ENCODE results near the gene RAPGEF2. TPM values are rescaled to one million over a fixed set of nuclear protein-coding genes. Genes with fewer than 3 reads are reported as not detected.

RAPGEF2 gene
- total and polyA plus RNA-seq, 10 of the 15 experiments (the other 5 are each of a cell fraction or from before 2014, with no cell fraction given): 0.31 to 24.0 (median 2.9) TPM

DNA sequence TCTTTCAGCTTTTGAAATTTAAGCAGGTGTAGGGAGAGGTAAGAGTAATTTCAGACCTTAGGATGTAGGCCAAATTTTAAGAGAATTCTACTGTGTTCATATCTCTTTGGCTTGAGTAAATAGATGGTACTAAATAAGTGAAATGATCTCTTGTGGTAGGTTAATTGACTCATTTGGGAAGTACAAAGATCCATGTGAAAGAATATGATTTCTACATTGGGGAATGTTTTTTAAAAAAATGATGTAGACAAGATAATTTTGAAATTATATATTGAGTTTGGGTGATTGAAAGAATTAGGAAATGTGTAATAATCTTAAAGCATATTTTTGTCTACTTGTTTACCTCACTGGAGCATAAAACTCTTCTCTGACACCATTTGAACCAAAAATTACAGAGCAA is 35.6 kb downstream of the RAPGEF2 start (continued):
- TF ChIP-seq, protein P1, sequence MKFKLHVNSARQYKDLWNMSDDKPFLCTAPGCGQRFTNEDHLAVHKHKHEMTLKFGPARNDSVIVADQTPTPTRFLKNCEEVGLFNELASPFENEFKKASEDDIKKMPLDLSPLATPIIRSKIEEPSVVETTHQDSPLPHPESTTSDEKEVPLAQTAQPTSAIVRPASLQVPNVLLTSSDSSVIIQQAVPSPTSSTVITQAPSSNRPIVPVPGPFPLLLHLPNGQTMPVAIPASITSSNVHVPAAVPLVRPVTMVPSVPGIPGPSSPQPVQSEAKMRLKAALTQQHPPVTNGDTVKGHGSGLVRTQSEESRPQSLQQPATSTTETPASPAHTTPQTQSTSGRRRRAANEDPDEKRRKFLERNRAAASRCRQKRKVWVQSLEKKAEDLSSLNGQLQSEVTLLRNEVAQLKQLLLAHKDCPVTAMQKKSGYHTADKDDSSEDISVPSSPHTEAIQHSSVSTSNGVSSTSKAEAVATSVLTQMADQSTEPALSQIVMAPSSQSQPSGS (IDR thresholded peaks at IDR 0.05; ENCODE audit: low read length): no peak
- TF ChIP-seq POLR2AphosphoS2 (IDR thresholded peaks at IDR 0.05; ENCODE audit: low read depth, low read length): no peak

DNA sequence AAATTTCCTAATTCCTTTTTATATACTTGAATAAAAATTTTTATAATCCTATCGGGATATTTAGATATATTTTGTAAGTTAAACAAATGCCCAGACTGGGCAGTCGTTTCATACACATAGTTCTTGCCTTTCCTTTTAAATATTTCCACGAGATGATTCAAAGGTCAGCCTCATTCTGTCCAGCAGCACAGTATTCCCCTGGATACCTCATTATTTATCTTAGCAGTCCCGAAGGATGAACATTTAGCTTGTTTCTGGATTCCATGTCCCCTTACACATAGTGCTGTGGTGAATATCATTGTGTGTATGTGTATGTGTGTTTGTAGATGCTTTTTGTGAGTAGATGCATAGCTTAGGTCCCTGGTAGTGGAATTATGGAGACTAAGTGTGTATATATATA is 38.3 kb downstream of the RAPGEF2 start:
- DNase-seq (ENCODE audit: low read depth, low spot score) (no peak), ATAC-seq (no peak), FAIRE-seq (no peak)
- Histone ChIP-seq H3K27me3 (replicated peaks in 1 of 2; ENCODE audit: control insufficient read depth in 2 of 2, insufficient read depth in 2 of 2, low read length in 1 of 2) (no peaks in the 10 kb centered on the region), H3K4me2 (ENCODE audit: control insufficient read depth, insufficient read depth) (no peak overlapping the region), H3K27ac (ENCODE audit: control insufficient read depth, insufficient read depth) (no peak overlapping the region), H3K9me3 (replicated peaks; ENCODE audit: control insufficient read depth, insufficient read depth, low read length) (no peaks in the 10 kb centered on the region; the same call in 2 of the 3 replicates), H3K36me3 (ENCODE audit: control insufficient read depth in 2 of 2, insufficient read depth in 2 of 2, low read length in 1 of 2) (no peaks in the 10 kb centered on the region), H3K4me3 (no peak overlapping the region), H2AFZ (ENCODE audit: control insufficient read depth, low read depth, low read length) (no peak overlapping the region), H4K20me1 (ENCODE audit: control insufficient read depth, insufficient read depth) (no peaks in the 10 kb centered on the region), H3K9ac (ENCODE audit: control insufficient read depth, insufficient read depth, low read length) (no peak overlapping the region), H3K4me1 (ENCODE audit: control insufficient read depth, insufficient read depth, low read length) (peaks cover 14% of the 10 kb centered on the region; the same call in 1 of the 2 replicates), H3K79me2 (ENCODE audit: control insufficient read depth, insufficient read depth, low read length) (peaks cover 58% of the 10 kb centered on the region)
- ChIA-PET CTCF (interaction anchor here (1.0 kb wide), 1 partner anchor 62 kb away, joined by 3 read pairs; no protein-coding TSS in a partner anchor), POLR2A (no interaction called here), SMC1A (ENCODE audit: uncharacterized antibody, unreplicated experiment) (interaction anchor here (0.9 kb wide), 1 partner anchor 34 kb away, joined by 3 read pairs; no protein-coding TSS in a partner anchor), RAD21 (ENCODE audit: unreplicated experiment) (no interaction called here)
- in situ Hi-C loops (cut with MboI): no loop called here
- intact Hi-C loops (cut with micrococcal nuclease; ENCODE audit: unreplicated experiment): no loop called here
- 96% methylated on average over 4 of the region's 4 CpGs for WGBS (ENCODE audit: insufficient coverage, insufficient replicate concordance, low lambda C conversion rate, missing lambda C conversion rate)
- TF ChIP-seq MTA3 (IDR thresholded peaks at IDR 0.05; ENCODE audit: borderline replicate concordance, low read length) (no peak), JUND (IDR thresholded peaks at IDR 0.05; ENCODE audit: low read depth, low read length) (no peak), RELA (IDR thresholded peaks at IDR 0.05; ENCODE audit: borderline replicate concordance, partially characterized antibody) (no peak), TBL1XR1 (IDR thresholded peaks at IDR 0.05; ENCODE audit: low read depth, low read length) (no peak), RCOR1 (conservative IDR thresholded peaks at IDR 0.05; ENCODE audit: low read depth, low read length) (no peak), SREBF1 (IDR thresholded peaks at IDR 0.05; ENCODE audit: low read length) (no peak), KDM1A (IDR thresholded peaks at IDR 0.05; ENCODE audit: borderline replicate concordance) (no peak), SMARCA5 (IDR thresholded peaks at IDR 0.05) (no peak), FOS (IDR thresholded peaks at IDR 0.05; ENCODE audit: borderline replicate concordance, extremely low read depth, insufficient read length) (no peak)
- TF ChIP-seq, protein P2, sequence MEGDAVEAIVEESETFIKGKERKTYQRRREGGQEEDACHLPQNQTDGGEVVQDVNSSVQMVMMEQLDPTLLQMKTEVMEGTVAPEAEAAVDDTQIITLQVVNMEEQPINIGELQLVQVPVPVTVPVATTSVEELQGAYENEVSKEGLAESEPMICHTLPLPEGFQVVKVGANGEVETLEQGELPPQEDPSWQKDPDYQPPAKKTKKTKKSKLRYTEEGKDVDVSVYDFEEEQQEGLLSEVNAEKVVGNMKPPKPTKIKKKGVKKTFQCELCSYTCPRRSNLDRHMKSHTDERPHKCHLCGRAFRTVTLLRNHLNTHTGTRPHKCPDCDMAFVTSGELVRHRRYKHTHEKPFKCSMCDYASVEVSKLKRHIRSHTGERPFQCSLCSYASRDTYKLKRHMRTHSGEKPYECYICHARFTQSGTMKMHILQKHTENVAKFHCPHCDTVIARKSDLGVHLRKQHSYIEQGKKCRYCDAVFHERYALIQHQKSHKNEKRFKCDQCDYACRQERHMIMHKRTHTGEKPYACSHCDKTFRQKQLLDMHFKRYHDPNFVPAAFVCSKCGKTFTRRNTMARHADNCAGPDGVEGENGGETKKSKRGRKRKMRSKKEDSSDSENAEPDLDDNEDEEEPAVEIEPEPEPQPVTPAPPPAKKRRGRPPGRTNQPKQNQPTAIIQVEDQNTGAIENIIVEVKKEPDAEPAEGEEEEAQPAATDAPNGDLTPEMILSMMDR (IDR thresholded peaks at IDR 0.05 in 2 of 3, conservative IDR thresholded peaks at IDR 0.05 in 1 of 3; ENCODE audit: control insufficient read depth in 2 of 3, extremely low read depth in 1 of 3, insufficient read depth in 1 of 3, low read depth in 3 of 3, low read length in 3 of 3): no peak
- TF ChIP-seq, protein P3, sequence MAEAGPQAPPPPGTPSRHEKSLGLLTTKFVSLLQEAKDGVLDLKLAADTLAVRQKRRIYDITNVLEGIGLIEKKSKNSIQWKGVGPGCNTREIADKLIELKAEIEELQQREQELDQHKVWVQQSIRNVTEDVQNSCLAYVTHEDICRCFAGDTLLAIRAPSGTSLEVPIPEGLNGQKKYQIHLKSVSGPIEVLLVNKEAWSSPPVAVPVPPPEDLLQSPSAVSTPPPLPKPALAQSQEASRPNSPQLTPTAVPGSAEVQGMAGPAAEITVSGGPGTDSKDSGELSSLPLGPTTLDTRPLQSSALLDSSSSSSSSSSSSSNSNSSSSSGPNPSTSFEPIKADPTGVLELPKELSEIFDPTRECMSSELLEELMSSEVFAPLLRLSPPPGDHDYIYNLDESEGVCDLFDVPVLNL (IDR thresholded peaks at IDR 0.05; ENCODE audit: low read depth, low read length): no peak
- TF ChIP-seq, protein P4, sequence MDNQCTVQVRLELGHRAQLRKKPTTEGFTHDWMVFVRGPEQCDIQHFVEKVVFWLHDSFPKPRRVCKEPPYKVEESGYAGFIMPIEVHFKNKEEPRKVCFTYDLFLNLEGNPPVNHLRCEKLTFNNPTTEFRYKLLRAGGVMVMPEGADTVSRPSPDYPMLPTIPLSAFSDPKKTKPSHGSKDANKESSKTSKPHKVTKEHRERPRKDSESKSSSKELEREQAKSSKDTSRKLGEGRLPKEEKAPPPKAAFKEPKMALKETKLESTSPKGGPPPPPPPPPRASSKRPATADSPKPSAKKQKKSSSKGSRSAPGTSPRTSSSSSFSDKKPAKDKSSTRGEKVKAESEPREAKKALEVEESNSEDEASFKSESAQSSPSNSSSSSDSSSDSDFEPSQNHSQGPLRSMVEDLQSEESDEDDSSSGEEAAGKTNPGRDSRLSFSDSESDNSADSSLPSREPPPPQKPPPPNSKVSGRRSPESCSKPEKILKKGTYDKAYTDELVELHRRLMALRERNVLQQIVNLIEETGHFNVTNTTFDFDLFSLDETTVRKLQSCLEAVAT (IDR thresholded peaks at IDR 0.05): no peak
- no TSS peak for BruUV-seq (replicated peaks)
